Measurements from ENCODE around the gene NUDT3.
"Not testable (repeated sequence)": the region's sequence is repeated elsewhere in the genome, so short reads cannot be mapped to it uniquely, and the experiment has no call there.

The NUDT3 gene

GRCh38 chr6:34269132-34269531 lies 123.3 kb downstream of the NUDT3 start:
- H3K36me3 Mint-ChIP-seq (ENCODE audit: insufficient read depth); H3K9me3 Mint-ChIP-seq; H3K27me3 Mint-ChIP-seq; H3K27ac Mint-ChIP-seq; H3K4me1 Mint-ChIP-seq (ENCODE audit: low read depth in 2 of 2); ATAC-seq (replicated peaks); H3K4me3 Mint-ChIP-seq; DNase-seq: not testable (repeated sequence)

GRCh38 chr6:34267746-34268145 lies 124.7 kb downstream of the NUDT3 start:
- Mint-ChIP-seq H3K27ac (no peak overlapping the region), H3K36me3 (ENCODE audit: insufficient read depth) (no peaks in the 10 kb centered on the region), H3K9me3 (no peaks in the 10 kb centered on the region), H3K4me3 (no peak overlapping the region), H3K27me3 (no peaks in the 10 kb centered on the region), H3K4me1 (ENCODE audit: low read depth in 2 of 2) (peaks cover 4 to 5% of the 10 kb centered on the region in 2 donors)
- no peak for ATAC-seq (replicated peaks)
- DNase-seq, result no peak

- not testable (repeated sequence) for H3K4me1 Mint-ChIP-seq (ENCODE audit: low read depth in 2 of 2); H3K27ac Mint-ChIP-seq; DNase-seq; ATAC-seq (replicated peaks); H3K36me3 Mint-ChIP-seq (ENCODE audit: insufficient read depth); H3K27me3 Mint-ChIP-seq; H3K9me3 Mint-ChIP-seq; H3K4me3 Mint-ChIP-seq
Observed at GRCh38 chr6:34263484-34263883, 129.0 kb downstream of the NUDT3 start.

GRCh38 chr6:34260576-34261267 lies 131.7 kb downstream of the NUDT3 start:
- Mint-ChIP-seq H3K4me1 (ENCODE audit: low read depth in 2 of 2) (no peaks in the 10 kb centered on the region), H3K4me3 (no peak overlapping the region), H3K36me3 (ENCODE audit: insufficient read depth) (no peaks in the 10 kb centered on the region), H3K27ac (no peak overlapping the region), H3K27me3 (no peaks in the 10 kb centered on the region), H3K9me3 (no peaks in the 10 kb centered on the region)
- no peak for DNase-seq
- no peak for ATAC-seq (replicated peaks)

- H3K4me3 Mint-ChIP-seq, result no peak overlapping the region
- no peaks in the 10 kb centered on the region for H3K36me3 Mint-ChIP-seq (ENCODE audit: insufficient read depth)
- no peaks in the 10 kb centered on the region for H3K4me1 Mint-ChIP-seq (ENCODE audit: low read depth in 2 of 2)
- no peak for DNase-seq
- H3K9me3 Mint-ChIP-seq, result no peaks in the 10 kb centered on the region
- no peak overlapping the region for H3K27ac Mint-ChIP-seq
- H3K27me3 Mint-ChIP-seq, result no peaks in the 10 kb centered on the region
- ATAC-seq (replicated peaks), result no peak
Observed at GRCh38 chr6:34259529-34260069, 132.9 kb downstream of the NUDT3 start.

- DNase-seq; H3K9me3 Mint-ChIP-seq; ATAC-seq (replicated peaks); H3K27me3 Mint-ChIP-seq; H3K4me3 Mint-ChIP-seq: not testable (repeated sequence)
- peaks cover 13% of the 10 kb centered on the region for H3K36me3 Mint-ChIP-seq (ENCODE audit: insufficient read depth)
- H3K27ac Mint-ChIP-seq, result peak overlapping the region in 1 of 2 donors; percentile 50
- H3K4me1 Mint-ChIP-seq (ENCODE audit: low read depth in 2 of 2), result peaks cover 11 to 15% of the 10 kb centered on the region in 2 donors
Observed at GRCh38 chr6:34252395-34252794, 140.1 kb downstream of the NUDT3 start.

GRCh38 chr6:34249469-34250261 lies 142.8 kb downstream of the NUDT3 start:
- Mint-ChIP-seq H3K27me3 (no peaks in the 10 kb centered on the region), H3K4me1 (ENCODE audit: low read depth in 2 of 2) (peaks cover 19 to 24% of the 10 kb centered on the region in 2 donors), H3K36me3 (ENCODE audit: insufficient read depth) (peaks cover 34% of the 10 kb centered on the region), H3K27ac (peak overlapping the region; percentile 89 to 95), H3K9me3 (no peaks in the 10 kb centered on the region), H3K4me3 (peak overlapping the region; percentile 81 to 93)
- DNase-seq (no peak), ATAC-seq (replicated peaks) (peak; percentile 43)

- Mint-ChIP-seq H3K4me3 (peak within 1 kb of the TSS; percentile 81 to 93), H3K27me3 (no peaks in the 10 kb centered on the region), H3K27ac (peak within 1 kb of the TSS; percentile 89 to 95), H3K4me1 (ENCODE audit: low read depth in 2 of 2) (peaks cover 19 to 24% of the 10 kb centered on the region in 2 donors), H3K9me3 (no peaks in the 10 kb centered on the region), H3K36me3 (ENCODE audit: insufficient read depth) (peaks cover 41% of the 10 kb centered on the region)
- ATAC-seq (replicated peaks) (peak; percentile 87), DNase-seq (peak; percentile 97 to 98 (median 98))
Observed at GRCh38 chr6:34248727-34249468, 143.6 kb downstream of the NUDT3 start, which contains the start of gene SMIM29. Gene SMIM29, minus strand, starts transcription at chr6:34249006. Its CDS starts 1,215 bp downstream, at chr6:34247791.

DNA sequence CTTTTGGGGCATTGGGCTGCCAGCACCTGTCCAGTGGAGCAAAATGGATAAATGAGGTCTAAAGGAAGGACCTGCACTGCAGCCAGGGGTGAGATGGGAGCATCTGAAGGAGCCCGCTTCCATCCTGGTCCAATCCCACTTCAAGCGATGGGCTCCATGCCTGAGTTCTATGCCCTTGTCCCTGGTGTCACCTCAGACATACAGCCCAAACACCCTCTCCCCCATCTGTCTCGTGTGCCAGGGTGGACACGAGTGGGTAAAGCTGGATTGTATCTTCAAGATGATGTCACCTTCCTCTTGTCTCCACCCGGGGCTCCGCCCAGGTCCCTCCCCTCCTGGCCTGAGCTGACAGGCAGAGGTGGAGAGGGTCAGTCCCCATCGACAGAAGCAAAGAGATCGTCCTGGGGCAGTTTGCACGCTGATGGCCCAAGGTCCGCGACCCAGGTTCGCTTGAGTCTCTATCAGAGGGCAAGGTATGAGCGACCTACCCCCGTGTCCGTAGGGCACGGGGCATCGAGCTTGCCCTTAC lies 144.2 kb downstream of the NUDT3 start:
- DNase-seq, result peak in 2 of 3 experiments; percentile 25 to 41
- peak; percentile 6 for ATAC-seq (replicated peaks)
- Mint-ChIP-seq H3K4me1 (ENCODE audit: low read depth in 2 of 2) (peaks cover 23 to 28% of the 10 kb centered on the region in 2 donors), H3K9me3 (no peaks in the 10 kb centered on the region), H3K36me3 (ENCODE audit: insufficient read depth) (peaks cover 45% of the 10 kb centered on the region), H3K4me3 (peak overlapping the region; percentile 81 to 93), H3K27ac (peak overlapping the region; percentile 89 to 95), H3K27me3 (no peaks in the 10 kb centered on the region)

DNA sequence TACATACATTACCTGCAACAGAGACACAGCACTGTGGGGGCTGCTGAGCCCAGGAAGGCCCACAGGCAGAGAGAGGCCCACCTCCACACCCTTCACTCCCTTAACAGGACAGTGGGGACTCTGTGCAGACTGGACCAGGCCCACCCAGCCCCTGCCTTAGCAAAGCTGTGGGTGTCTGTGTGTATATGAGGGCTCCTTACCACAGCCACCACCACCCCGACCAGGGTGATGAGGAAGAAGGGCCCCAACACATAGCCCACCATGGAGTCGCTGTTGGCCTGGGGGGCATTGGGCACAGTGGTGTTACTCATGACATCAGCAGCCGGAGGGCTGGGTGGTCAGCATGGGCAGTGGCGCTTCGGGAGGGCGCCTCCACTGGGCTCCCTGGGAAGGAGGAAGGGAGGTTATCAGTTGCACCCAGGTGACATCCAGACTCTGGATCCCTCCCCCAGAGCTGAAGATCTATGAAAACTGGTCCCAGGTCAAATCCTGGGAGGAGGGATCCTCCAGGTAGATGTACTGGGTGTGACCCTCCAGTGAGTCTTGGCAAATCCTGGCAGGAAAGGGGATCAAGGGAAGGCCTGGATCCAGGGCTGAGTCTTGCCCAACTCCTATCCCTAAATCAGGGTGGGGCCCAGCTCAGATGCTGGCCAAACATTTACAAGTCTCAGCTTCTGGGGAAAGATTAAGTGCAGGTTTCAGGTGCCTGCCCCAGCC lies 144.8 kb downstream of the NUDT3 start:
- Mint-ChIP-seq H3K27me3 (no peaks in the 10 kb centered on the region), H3K4me1 (ENCODE audit: low read depth in 2 of 2) (peaks cover 29 to 34% of the 10 kb centered on the region in 2 donors), H3K9me3 (no peaks in the 10 kb centered on the region), H3K4me3 (peak overlapping the region; percentile 81 to 93), H3K27ac (peak overlapping the region; percentile 89 to 95), H3K36me3 (ENCODE audit: insufficient read depth) (peaks cover 45% of the 10 kb centered on the region)
- DNase-seq (no peak), ATAC-seq (replicated peaks) (no peak)

GRCh38 chr6:34246563-34247391 lies 145.7 kb downstream of the NUDT3 start:
- DNase-seq, result peak in 1 of 3 experiments; percentile 33
- Mint-ChIP-seq H3K36me3 (ENCODE audit: insufficient read depth) (peaks cover 49% of the 10 kb centered on the region), H3K27ac (peak overlapping the region; percentile 89 to 95), H3K27me3 (no peaks in the 10 kb centered on the region), H3K9me3 (no peaks in the 10 kb centered on the region), H3K4me3 (peak overlapping the region in 1 of 2 donors; percentile 51), H3K4me1 (ENCODE audit: low read depth in 2 of 2) (peaks cover 31 to 40% of the 10 kb centered on the region in 2 donors)
- ATAC-seq (replicated peaks), result no peak

DNA sequence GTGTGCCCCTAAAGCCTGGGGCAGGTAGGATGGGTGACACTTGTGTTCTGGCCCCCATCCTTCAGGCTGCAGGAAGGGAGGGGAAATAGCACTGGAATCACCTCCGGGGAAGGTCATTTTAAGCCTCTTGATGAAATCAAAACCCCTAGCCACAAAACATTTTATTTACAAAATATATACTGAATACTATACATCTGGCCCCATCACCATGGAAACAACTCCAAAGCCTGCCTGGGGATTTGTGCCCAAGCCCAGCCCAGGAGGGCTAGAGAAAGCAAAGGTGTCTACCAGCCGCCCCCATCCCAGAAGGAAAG lies 146.3 kb downstream of the NUDT3 start:
- ATAC-seq (replicated peaks) (no peak), DNase-seq (no peak)
- Mint-ChIP-seq H3K27me3 (no peaks in the 10 kb centered on the region), H3K36me3 (ENCODE audit: insufficient read depth) (peaks cover 52% of the 10 kb centered on the region), H3K9me3 (no peaks in the 10 kb centered on the region), H3K4me3 (peak overlapping the region in 1 of 2 donors; percentile 8), H3K27ac (peak overlapping the region; percentile 52 to 89), H3K4me1 (ENCODE audit: low read depth in 2 of 2) (peaks cover 31 to 40% of the 10 kb centered on the region in 2 donors)

Measured in effector memory CD8-positive, alpha-beta T cell (primary cell).